CD4-positive, alpha-beta T cell treated with Interleukin-21 for 1 hour (primary cell): ENCODE measurements around the gene MYOC.
"Not testable (repeated sequence)": the region's sequence is repeated elsewhere in the genome, so short reads cannot be mapped to it uniquely, and the experiment has no call there.

Experiments used
- DNase-seq: peaks from one replicate; pipeline ENCODE4 v3.0.0-alpha.2; 2020

Gene MYOC

GRCh38 chr1:171652234-171652822 is at the start of gene MYOC:
Gene MYOC, minus strand, starts transcription at chr1:171652688. Its CDS starts 77 bp downstream, at chr1:171652611.
- no peak for DNase-seq

DNA sequence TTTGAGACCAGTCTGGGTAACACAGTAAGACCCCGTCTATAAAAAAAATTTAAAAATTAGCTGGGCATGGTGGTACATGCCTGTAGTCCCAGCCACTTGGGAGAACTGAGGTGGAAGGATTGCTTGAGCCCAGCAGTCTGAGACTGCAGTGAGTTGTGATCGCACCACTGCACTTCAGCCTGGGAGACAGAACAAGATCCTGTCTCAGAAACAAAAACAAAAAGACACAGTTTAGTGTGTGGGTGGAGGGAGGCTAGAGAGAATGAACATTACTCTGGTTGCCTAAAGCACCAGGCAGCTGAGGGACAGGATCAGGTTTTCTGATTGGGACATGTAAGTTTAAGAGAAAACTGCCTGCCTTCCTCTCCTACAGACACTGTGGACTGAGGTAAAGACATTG is 47.0 kb upstream of the MYOC start:
- no peak for DNase-seq

DNA sequence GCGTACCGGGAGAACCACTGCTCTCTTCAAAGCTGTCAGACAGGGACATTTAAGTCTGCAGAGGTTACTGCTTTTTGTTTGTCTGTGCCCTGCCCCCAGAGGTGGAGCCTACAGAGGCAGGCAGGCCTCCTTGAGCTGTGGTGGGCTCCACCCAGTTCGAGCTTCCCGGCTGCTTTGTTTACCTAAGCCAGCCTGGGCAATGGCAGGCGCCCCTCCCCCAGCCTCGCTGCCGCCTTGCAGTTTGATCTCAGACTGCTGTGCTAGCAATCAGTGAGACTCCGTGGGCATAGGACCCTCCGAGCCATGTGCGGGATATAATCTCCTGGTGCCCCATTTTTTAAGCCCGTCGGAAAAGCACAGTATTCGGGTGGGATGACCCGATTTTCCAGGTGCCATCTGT is 43.3 kb upstream of the MYOC start:
- DNase-seq, result not testable (repeated sequence)

DNA sequence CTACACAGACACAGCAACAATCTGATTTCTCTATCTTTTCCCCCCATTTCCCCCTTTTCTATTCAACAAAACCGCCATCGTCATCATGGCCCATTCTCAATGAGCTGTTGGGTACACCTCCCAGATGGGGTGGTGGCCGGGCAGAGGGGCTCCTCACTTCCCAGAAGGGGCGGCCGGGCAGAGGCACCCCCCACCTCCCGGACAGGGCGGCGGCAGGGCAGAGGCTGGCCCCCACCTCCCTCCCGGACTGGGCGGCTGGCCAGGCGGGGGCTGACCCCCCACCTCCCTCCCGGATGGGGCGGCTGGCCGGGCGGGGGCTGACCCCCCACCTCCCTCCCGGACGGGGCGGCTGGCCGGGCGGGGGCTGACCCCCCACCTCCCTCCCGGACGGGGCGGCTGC is 41.1 kb upstream of the MYOC start:
- not testable (repeated sequence) for DNase-seq

DNA sequence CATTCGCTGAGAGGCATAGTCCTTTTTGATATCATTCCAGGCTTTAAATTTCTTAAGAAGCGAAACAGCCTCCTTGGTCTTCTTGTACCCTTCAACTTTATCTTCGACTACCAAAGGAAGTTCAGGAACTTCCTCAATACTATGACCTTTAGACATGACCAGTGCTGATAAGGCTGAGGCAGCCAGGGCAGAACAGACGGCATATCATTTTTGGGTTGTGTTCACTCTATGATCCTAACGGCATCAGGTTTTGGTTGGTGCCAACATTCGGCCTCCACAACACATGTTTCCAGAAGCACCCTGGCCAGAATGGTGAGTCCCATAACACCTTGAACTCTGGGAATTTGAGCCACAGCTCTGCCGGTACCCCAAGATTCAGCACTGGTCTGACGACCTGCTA is 31.4 kb upstream of the MYOC start:
- DNase-seq, result no peak

GRCh38 chr1:171680339-171680738 is 27.9 kb upstream of the MYOC start:
- no peak for DNase-seq

DNA sequence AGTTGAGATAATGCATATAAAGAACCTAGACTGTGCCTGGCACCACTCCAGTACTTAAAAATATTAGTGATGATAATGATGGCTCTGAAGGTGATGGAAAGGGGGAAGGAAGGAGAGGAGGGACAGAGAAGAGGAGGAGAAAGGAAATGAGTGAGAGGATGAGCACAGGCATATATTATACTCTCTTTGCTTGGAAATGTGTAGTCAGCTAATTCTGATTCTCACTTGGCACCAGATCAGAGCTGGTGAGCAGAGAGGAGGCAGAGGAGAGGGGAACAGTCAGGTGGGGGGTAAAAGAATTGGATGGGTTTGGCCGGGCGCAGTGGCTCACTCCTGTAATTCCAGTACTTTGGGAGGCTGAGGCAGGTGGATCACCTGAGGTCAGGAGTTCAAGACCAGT is 24.3 kb upstream of the MYOC start:
- DNase-seq, result no peak

DNA sequence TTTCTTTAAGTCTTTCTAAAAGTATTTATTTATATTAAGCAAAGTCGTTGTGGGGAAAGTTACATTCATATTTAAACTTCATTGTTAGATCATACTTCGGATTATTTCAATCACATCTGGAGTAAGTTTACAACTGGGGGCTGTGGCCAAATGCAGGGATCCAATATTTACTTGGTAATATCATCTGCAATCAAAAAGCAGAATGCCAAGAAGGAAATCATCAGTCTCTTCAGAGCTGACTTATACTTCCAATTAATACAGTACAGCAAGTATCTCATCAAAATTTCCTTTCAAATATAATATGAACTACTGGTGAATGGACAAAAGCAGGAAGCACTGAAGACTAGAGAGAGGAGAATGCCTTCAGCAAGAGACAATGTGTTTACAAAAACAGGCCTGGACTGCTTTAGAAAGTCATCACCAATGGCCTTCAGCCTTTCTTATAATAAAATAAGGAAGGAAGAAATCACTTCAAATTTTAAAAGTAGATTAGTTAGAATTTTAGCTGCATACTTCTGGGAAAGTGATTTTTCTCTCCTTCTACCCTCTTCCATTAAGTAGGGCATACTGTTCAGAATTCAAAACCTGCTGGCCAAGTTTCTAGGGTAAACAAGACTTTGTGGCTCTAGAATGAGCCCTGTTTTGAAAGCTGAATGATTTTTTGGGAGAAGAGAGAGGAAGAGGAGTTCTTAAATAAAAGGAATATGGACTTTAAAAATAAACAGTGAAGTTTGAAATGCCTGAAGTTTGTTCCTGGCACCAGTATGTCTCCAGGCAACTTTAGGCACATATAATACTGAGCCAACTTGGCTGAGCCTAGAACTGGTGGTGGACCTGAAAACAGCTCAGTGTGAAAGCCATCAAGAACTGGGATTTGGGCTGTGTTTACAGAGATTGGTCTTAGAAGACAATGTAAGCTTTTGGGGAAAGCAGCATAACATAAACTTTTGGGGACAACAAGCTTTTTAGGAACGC is 22.2 kb upstream of the MYOC start:
- DNase-seq, result no peak

- DNase-seq, result no peak
Measured at GRCh38 chr1:171670739-171671138, 18.3 kb upstream of the MYOC start.

GRCh38 chr1:171668372-171668771 is 15.9 kb upstream of the MYOC start:
- no peak for DNase-seq

DNA sequence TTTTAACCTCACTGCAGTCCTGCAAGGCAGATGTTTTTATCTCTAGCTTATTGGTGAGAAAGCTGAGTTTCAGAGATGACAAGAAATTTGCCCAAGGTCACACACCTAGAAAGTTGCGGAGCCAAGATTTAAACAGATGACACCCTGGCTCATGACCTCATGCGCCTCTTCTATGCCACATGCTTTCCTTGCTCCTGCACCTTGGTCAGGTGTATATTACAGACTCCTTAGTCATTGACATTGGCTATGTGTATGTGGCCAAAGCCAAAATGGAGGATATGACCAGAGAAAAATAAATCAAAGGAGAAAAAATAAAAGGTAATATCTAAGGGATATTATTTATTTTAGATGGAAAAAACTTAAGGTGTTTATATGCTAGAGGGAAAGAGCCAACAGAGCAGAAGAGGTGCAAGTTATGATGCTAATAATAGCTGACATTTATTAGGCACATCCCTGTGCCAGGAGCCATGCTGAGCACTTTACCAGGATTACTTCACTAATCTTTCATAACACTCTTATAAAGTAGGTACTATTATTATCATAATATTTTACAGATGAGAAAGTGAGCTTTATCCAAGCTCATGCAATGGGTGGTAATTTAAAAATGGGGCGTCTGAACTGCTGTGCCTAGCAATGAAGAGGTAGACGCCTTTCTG is 13.8 kb upstream of the MYOC start:
- no peak for DNase-seq

DNA sequence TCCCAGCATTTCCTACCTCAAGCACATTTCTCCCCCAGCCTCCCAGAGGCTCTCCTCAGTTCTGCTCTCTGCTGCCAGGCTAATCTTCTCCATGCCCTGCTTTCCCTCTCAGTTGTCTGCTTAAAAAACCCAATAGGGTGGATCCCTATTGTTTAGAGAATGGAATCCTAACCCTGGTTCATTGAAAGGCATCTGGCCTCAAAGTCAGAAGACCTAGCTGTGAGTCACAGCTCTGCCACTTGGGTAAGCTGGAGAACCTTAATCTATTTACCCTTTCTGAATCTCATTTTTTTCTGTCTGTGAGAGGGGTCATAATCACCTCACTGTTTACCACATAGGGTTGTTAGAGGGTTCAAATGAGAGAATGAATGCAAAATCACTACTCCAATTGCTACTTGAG is 12.5 kb upstream of the MYOC start:
- no peak for DNase-seq

DNA sequence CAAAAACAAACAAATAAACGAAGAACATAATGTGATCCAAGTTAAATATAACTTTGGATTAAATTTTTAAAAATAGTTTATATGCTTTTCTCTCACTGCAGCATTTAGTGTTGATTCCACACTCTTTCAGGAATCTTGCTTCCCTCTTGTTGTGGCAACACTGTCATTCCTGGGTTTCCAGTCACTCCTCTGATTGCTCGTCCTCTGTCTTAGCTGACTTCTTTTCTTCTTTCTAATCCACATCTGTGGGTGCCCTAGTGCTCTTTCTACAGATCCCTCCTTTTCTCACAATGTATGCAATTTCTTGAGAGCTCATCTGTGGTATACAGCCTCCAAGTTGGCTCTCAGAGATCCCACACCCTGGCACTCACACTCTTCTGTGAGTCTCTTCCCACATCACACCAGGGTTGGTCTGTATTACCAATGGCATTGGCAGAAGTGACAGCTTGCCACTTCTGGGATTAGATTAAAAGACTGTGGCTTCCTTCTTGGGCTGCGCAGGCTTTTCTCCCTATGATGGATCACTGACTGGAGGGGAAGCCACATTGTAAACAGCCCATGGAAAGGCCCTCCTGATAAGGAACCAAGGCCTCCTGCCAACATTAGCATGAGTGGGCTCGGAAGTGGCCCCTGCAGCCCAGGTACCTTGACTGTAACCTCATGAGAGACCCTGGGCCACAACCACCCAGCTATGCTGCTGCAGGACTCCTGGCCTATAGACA is 11.5 kb upstream of the MYOC start:
- no peak for DNase-seq

GRCh38 chr1:171663036-171663853 is 10.8 kb upstream of the MYOC start:
- no peak for DNase-seq

DNA sequence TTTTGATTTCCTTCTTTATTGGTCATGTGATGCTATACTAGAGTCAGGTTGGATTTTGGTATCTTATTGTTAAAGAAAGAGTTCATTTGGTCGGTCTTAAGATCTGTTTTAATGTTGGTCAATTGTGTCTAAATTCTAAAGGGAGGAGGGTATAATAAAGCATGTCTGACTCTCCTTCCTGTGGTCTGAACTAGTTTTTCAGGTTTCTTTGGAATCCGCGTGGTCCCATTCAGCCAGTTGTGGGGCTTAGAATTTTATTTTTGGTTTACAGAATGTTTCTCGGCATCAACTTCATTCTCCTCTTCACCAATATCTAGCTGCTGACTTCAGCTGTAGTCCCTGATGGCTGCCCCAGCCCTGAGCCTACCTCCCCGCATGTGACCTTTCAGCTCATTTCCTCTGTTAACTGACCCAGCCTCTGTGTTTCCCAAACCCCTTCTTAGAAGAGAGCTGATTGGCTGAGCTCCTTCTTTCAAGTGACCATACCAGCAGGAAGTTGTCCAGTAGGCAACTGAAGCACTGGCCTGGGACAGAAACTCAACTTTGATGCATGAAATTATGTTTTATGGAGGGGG is 8.7 kb upstream of the MYOC start:
- DNase-seq, result no peak

DNA sequence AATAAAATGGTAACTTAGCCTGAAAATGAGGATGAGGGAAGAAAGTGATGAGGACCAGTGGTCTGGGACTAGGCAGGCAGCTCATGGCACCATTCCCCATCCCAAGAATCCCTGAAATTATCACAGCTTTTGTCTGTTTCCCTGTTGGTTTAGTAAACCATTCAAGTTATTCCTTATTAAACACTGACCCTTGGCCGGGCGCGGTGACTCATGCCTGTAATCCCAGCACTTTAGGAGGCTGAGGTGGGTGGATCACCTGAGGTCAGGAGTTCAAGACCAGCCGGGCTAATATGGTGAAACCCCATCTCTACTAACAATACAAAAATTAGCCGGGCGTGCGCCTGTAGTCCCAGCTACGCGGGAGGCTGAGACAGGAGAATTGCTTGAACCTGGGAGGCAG is 3.7 kb upstream of the MYOC start:
- not testable (repeated sequence) for DNase-seq

- DNase-seq, result no peak
Measured at GRCh38 chr1:171655746-171656116, 3.2 kb upstream of the MYOC start.

DNA sequence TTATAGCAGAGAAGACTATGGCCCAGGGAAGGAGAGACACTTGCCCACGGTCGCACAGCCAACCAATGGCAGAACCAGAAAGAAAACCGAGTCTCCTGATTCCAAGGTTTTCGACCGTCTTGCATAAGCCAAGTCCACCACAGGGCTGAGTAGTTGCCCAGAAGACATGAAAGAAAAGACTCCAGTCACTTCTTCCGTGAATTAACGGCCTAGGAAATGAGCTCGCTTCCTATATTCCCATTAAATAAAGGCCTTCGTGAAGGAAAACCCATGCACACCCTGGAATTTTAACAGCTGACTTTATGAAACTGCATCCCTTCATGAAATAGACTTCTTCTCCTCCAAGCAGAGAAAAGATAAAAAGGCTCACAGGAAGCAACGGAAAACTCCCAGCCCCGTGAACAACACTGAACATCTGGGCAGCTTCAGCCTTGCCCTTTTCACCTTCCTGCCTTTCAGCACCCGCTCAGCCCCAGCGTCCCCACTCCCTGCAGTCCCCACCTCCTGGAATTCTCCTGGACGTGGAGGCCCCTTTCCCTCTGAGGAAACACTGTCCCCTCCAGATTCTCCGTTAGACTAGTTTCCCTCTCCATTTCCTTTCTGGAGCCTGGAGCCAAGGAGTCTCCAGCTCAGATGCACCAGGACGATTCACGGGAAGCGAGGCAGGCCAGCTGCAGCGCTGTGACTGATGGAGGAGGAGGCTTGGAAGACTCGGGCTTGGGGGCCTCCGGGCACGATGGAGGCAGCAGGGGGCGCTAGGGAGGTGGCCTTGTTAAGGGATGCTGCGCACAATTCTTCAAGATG is 2.7 kb upstream of the MYOC start:
- peak; percentile 57 for DNase-seq

DNA sequence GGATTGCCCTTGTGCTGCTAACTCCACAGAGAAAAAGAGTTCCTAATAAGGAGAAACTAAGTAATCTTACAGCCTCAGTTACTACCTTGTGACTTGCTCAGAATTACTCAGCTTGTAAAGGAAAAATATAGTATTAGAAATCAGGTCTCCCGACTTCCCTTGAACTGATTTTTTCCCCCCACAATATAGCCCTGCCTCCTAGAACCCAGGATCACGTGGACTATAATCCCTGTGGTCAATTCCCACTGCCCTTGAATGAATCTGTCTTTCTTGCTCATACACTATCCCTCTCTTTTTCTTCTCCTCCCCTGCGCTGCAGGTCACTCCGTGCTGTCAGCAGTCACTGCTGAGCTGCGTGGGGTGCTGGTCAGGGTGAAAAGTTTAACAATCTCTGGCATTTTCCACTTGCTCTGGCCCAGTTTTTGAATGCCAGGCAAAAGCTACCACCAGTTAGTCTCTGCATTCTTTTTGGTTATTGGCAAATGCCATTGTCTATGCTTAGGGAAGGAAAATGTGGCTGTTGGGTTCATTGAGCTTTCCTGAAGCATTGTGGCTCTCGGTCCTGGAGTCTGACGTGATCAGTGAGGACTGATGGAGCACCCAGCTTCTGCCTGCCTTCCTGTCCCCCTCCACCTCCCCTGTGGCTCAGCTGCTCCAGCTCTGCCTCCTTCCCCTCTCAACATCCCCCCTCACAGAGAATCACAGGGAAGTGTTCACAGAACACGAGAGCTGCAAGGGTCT is 1.9 kb upstream of the MYOC start:
- no peak for DNase-seq

GRCh38 chr1:171653796-171654195 is 1.3 kb upstream of the MYOC start:
- no peak for DNase-seq

- no peak for DNase-seq
Measured at GRCh38 chr1:171646249-171646560, 6.3 kb downstream of the MYOC start.
